NT2/D1 (cell line): ENCODE results near the gene DYDC2.

Source experiments
- SUZ12 ChIP-seq: IDR thresholded peaks from 2 replicates; pipeline ENCODE4 v1.6.1; 2011; ENCODE audit not compliant: insufficient read length, insufficient read depth; ENCODE audit errors: extremely low read depth
- YY1 ChIP-seq: IDR thresholded peaks from 2 replicates; pipeline ENCODE4 v1.6.1; 2011; ENCODE audit not compliant: insufficient read length, insufficient read depth

DNA sequence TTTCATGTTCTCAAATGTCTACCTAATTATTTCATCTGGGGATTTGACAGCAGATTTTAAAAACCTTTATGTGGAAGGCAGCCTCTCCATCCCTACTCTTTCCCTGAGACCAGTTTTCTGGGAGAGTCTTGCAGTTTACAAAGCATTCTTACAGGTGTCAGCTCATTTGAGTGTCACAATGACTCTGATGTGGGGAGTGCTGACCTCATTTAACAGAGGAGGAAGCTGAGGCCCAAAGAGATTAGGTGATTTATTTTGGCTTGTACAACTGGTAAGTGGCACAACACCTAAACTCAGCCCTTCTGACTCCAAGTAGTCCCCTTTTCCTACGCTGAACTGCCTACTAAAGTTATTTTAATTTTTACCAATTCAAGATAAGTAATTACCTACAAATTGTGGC lies 33.9 kb upstream of the DYDC2 start:
- TF ChIP-seq SUZ12 (no peak), YY1 (no peak)
